Glutamatergic neuron (in vitro differentiated cells): Measurements from ENCODE around the gene TAF5L. TPM values are rescaled to one million over a fixed set of nuclear protein-coding genes. Genes with fewer than 3 reads are reported as not detected.

Source experiments
- DNase-seq: peaks from one replicate; pipeline ENCODE4 v3.0.0; 2022
- H3K27ac Mint-ChIP-seq: one replicate; pipeline ENCODE4 v1.8.0; 2020; ENCODE audit warnings: mild to moderate bottlenecking, mixed read lengths, inconsistent platforms; ENCODE audit not compliant: unreplicated experiment
- H3K27me3 Mint-ChIP-seq: one replicate; pipeline ENCODE4 v1.8.0; 2020; ENCODE audit warnings: mild to moderate bottlenecking, moderate library complexity, mixed read lengths, inconsistent platforms; ENCODE audit not compliant: unreplicated experiment
- H3K36me3 Mint-ChIP-seq: one replicate; pipeline ENCODE4 v1.8.0; 2020; ENCODE audit warnings: mild to moderate bottlenecking, mixed read lengths, inconsistent platforms; ENCODE audit not compliant: unreplicated experiment
- H3K4me1 Mint-ChIP-seq: one replicate; pipeline ENCODE4 v1.8.0; 2020; ENCODE audit warnings: mild to moderate bottlenecking, low read depth, mixed read lengths, inconsistent platforms; ENCODE audit not compliant: unreplicated experiment
- H3K4me3 Mint-ChIP-seq: one replicate; pipeline ENCODE4 v1.8.0; 2020; ENCODE audit warnings: mild to moderate bottlenecking, mixed read lengths, inconsistent platforms; ENCODE audit not compliant: unreplicated experiment
- H3K9me3 Mint-ChIP-seq: one replicate; pipeline ENCODE4 v1.8.0; 2020; ENCODE audit warnings: mild to moderate bottlenecking, moderate library complexity, mixed read lengths, inconsistent platforms; ENCODE audit not compliant: unreplicated experiment
- CTCF ChIP-seq: fragments of 200-600 bp; sonication (generic); IDR thresholded peaks from one replicate; pipeline ENCODE4 v1.5.0; 2021; ENCODE audit not compliant: partially characterized antibody, unreplicated experiment
- total RNA-seq: library from RNA; stranded (reverse); fragmentation: NEBNext Ultra II Directional; extraction: Animal tissue kit (Norgen Biotek cat#: 25700); gene quantifications from one replicate; pipeline ENCODE4 v1.2.1, GENCODE V29; 2021; ENCODE audit not compliant: unreplicated experiment

The TAF5L gene
- total RNA-seq, 1 donor from 2014 or later, result 19.6 TPM

GRCh38 chr1:229650045-229650444 lies 24.1 kb upstream of the TAF5L start:
- Mint-ChIP-seq H3K36me3 (no peaks in the 10 kb centered on the region), H3K4me3 (no peak overlapping the region), H3K9me3 (no peaks in the 10 kb centered on the region), H3K27ac (no peak overlapping the region), H3K27me3 (no peaks in the 10 kb centered on the region), H3K4me1 (peaks cover 9% of the 10 kb centered on the region)
- TF ChIP-seq CTCF, result no peak
- DNase-seq, result no peak

GRCh38 chr1:229648406-229648805 lies 22.5 kb upstream of the TAF5L start:
- H3K4me3 Mint-ChIP-seq, result no peak overlapping the region
- H3K9me3 Mint-ChIP-seq, result no peaks in the 10 kb centered on the region
- TF ChIP-seq CTCF, result no peak
- no peak for DNase-seq
- no peaks in the 10 kb centered on the region for H3K36me3 Mint-ChIP-seq
- peaks cover 9% of the 10 kb centered on the region for H3K4me1 Mint-ChIP-seq
- no peak overlapping the region for H3K27ac Mint-ChIP-seq
- no peaks in the 10 kb centered on the region for H3K27me3 Mint-ChIP-seq

GRCh38 chr1:229645324-229645993 lies 19.5 kb upstream of the TAF5L start:
- Mint-ChIP-seq H3K4me3 (no peak overlapping the region), H3K36me3 (no peaks in the 10 kb centered on the region), H3K27ac (peak overlapping the region; percentile 75), H3K27me3 (no peaks in the 10 kb centered on the region), H3K9me3 (no peaks in the 10 kb centered on the region), H3K4me1 (peaks cover 10% of the 10 kb centered on the region)
- TF ChIP-seq CTCF, result no peak
- DNase-seq, result peak; percentile 33

- no peak for TF ChIP-seq CTCF
- H3K4me1 Mint-ChIP-seq, result peaks cover 13% of the 10 kb centered on the region
- H3K9me3 Mint-ChIP-seq, result no peaks in the 10 kb centered on the region
- H3K27ac Mint-ChIP-seq, result no peak overlapping the region
- DNase-seq, result no peak
- no peaks in the 10 kb centered on the region for H3K27me3 Mint-ChIP-seq
- no peak overlapping the region for H3K4me3 Mint-ChIP-seq
- no peaks in the 10 kb centered on the region for H3K36me3 Mint-ChIP-seq
Observed at GRCh38 chr1:229643996-229644745, 18.2 kb upstream of the TAF5L start.

GRCh38 chr1:229642970-229643369 lies 17.0 kb upstream of the TAF5L start:
- no peak for TF ChIP-seq CTCF
- Mint-ChIP-seq H3K9me3 (no peaks in the 10 kb centered on the region), H3K36me3 (no peaks in the 10 kb centered on the region), H3K4me3 (no peak overlapping the region), H3K27ac (no peak overlapping the region), H3K4me1 (peaks cover 13% of the 10 kb centered on the region), H3K27me3 (no peaks in the 10 kb centered on the region)
- no peak for DNase-seq
